GM18519 (cell line): ENCODE measurements around the gene HIF1A.

Source experiments
- ATAC-seq: cut with Tn5 transposase; IDR thresholded peaks from one replicate; pipeline ENCODE4 v1.9.1; 2021; ENCODE audit warnings: mild to moderate bottlenecking, moderate library complexity; ENCODE audit not compliant: unreplicated experiment, low FRiP score

Gene HIF1A

DNA sequence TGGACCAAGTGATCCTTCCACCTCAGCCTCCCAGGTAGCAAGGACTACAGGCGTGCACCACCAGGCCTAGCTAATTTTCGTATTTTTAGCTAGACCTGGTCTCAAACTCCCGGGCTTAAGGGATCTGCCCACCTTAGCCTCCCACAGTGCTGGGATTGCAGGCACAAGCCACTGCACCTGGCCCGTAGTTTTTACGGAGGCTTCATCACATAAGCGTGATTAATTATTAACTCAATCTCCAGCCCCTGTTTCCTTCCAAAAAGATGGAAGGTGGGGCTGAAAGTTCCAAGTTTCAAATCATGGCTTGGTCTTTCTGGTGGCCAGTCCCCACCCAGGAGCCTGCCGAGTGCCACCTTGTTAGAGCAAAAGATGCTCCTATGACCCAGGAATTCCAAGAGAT lies 22.5 kb upstream of the HIF1A start:
- ATAC-seq = no peak

DNA sequence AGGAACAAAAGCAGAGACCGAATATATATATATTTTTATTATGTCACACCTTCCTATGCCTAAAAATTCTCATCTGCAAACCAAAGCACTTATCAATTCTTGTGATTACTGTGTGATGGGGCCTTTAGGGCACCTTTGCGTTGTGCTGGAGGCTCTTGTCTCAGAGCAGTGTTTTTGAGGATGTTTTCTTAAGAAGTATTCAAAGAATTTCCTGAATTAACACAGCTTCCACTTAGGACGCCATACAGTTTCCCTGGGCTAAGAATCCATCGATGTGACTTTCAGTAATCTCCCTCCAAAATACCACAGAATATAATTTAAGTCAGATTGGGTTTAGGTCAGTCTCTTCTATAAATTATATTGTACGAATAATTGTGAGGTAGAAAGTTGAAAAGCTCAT lies 22.0 kb upstream of the HIF1A start:
- no peak for ATAC-seq

GRCh38 chr14:61675291-61675690 lies 20.0 kb upstream of the HIF1A start:
- ATAC-seq = no peak

- ATAC-seq = no peak
Measured at GRCh38 chr14:61677479-61677878, 17.8 kb upstream of the HIF1A start.

DNA sequence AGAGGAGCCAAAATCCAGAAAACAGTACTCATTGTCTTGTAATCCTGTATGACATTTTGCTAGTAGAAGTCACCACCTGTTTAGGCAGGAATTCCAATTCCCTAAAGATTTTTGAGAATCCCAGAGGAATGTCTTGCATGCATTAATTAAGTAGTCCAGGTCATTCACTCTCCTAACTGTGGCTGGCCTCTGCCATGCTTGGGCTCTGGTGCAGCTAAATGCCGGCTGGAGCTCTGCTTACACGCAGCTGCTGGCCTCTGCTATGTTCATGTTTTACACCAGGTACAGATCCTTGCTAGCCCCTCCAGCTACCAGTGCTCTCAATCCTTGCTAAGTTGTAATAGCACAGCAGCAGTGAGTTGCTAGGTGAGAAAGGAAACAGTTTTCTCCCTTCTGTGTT lies 16.3 kb upstream of the HIF1A start:
- ATAC-seq = no peak

DNA sequence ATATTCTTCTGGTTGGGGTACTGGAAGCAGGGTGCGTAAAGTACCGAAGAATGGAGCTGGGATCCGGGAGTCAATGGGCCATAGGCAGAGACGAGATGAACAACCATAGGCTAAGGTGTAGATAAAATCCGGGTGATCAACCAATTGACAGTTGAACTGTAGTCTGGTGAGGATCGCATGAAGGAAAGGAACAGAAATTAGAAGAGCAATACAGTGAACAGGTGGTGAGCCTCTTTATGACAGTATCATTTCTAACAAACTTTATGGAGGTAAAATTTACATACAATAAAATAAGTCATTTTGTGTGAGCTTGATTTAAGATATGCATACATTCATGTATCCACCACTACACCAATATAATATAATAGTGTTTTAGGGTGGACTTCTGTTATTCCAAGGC lies 13.9 kb upstream of the HIF1A start:
- no peak for ATAC-seq

DNA sequence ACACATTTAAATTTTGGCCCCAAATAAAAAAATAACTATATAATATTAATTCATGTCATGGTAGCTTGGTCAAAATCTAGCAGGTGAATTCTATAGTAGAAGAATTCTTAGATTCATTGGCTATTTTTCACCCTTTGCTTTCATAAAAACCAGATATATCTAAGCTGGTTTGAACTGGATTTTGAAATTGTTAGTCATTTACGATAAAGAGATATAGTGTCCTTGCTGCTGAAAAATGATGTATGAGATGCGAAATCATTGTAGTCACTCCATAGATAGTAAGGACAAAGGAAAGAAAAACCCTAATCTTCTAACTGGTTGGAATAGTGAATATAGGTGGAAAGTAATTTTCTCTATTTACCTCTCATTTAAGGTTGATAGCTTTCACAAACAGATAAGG lies 12.2 kb upstream of the HIF1A start:
- ATAC-seq = no peak

DNA sequence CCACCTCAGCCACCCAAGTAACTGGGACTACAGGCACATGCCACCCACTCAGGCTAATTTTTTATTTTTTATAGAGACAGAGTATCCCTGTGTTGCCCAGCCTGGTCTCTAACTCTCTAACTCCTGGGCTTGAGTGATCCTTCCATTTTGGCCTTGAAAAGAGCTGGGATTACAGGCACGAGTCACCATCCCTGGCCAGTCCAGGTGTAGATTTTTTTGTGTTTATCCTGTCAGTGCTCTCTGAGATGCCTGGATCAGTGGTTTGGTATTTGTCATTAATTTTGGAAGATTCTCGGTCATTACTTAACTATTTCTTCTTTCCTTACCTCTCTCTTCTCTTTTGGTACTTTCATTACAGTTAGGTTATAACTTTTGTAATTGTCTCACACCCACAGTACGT lies 5.3 kb upstream of the HIF1A start:
- no peak for ATAC-seq

GRCh38 chr14:61690982-61691381 lies 4.3 kb upstream of the HIF1A start:
- ATAC-seq = no peak

DNA sequence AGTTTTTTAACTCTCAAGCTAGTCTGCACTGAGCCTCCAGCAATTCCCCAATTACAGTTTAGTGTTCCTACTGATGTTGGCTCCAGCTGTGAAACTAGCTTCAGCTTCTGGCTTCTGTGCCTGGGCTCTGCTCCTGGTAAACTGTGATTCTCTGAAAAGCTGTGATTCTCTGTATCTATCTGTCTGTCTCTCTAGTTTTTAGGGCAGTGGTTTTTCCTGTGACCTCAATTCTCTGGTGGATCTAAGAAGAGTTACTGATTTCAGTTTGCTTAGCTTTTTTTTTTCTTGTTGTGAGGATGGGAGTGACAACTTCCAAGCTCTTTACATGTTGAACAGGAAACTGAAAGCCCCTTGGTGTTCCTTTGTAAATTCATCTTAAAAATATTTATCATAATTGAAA lies 3.8 kb upstream of the HIF1A start:
- no peak for ATAC-seq

DNA sequence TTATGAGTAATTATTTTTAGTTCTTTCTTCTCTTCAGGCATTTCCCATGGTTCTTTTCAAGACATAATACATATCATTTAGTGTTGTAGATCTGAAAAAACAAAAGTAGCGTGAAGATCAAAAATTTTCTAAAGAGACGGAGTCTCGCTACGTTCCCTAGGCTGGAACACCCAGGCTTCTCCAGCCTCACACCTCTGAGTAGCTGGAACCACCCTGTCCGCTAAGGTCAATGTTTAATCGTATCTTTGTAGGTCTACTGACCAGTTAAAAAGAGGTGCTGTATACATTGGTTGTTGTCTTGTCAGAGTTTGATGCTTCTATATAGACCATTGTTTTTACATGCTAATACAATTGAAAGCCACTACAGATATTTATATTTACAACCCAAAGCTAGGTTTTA lies 1.3 kb upstream of the HIF1A start:
- no peak for ATAC-seq

- ATAC-seq = no peak
Measured at GRCh38 chr14:61695695-61696527, 598 bp downstream of the HIF1A start.

- ATAC-seq = no peak
Measured at GRCh38 chr14:61696753-61697318, 1.5 kb downstream of the HIF1A start.

- ATAC-seq = no peak
Measured at GRCh38 chr14:61698206-61698980, 3.1 kb downstream of the HIF1A start.

DNA sequence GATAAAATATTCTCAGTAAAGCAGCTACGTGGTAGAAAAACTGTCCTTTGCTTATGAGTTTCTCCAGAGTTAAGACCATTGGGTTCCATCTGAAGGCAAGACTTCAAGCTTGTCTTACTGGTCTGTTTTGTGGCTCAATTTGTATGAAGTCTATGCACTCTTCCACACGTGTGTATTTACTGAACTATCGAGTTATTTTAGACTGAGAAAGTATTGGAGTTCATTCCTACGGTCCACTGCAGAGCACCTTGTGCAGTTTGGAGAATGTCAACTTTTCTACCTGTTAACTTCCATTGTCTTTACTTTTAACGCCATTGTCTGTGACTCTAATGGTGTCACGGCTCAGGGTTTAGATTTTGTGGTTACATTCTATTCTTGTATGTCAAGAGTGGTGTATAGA lies 3.7 kb downstream of the HIF1A start:
- ATAC-seq = no peak

DNA sequence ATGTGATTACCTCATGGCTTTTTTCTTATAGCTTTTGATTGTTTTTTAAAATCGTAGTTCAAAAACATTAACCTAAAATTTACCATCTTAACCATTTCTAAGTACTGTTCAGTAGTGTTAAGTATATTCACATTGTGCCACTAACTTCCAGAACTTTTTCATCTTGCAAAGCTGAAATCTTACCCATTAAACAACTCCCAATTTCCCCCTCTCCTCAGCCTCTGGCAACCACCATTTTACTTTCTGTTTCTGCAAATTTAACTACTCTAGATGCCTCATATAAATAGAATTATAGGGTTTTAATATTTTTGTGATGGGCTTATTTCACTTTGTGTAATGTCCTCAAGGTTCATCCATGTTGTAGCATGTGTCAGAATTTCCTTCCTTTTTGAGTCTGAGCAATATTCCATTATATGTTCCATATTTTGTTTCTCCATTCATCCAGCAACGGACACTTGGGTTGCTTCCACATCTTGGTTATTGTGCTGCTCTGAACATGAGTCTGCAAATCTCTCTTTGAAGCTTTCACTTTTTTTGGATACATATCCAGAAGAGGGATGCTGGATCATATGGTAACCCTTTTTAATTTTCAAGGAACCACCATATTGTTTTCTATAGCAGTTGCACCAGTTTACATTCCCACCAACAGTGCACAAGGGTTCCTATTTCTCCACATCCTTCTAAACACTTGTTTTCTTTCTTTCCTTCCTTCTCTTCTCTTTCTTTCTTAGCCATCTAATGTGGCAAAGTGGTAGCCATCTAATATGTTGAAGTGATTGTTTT lies 5.0 kb downstream of the HIF1A start:
- no peak for ATAC-seq

GRCh38 chr14:61701946-61702345 lies 6.6 kb downstream of the HIF1A start:
- ATAC-seq = no peak

DNA sequence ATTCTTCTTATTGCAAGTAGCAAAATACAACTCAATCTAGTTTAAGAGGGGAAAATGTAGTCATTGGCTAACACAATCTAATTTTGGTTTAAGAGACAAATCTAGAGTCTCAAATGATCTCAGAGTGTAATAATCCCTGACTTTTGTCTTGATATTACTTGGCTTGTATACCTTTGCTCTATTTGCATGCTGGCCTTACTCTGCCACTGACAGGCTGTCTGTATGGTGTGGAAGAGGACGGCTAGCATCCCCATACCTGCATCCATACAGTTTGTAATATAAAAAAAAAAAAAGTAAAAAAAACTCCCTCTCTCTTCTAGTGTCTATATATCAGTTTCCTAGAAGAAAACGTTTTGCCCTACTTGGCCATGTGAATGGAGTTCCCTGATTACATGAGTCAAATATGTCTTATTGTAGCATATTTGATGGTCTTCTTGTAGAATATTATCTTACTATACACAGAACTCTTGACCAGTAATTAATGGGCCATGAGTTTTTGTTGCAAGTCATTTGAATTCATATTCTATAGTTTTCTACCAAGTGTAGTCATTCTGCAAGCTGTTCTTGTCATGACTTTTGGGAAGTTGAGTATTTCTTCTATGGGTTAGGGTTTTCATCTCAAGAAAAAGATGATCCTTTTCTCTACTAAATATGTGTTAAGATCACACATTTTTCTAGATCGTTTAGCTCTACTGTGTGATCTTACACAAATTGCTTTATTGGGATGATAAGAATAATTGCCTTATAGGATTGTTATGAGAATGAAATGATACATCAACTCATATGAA lies 8.2 kb downstream of the HIF1A start:
- ATAC-seq = no peak

DNA sequence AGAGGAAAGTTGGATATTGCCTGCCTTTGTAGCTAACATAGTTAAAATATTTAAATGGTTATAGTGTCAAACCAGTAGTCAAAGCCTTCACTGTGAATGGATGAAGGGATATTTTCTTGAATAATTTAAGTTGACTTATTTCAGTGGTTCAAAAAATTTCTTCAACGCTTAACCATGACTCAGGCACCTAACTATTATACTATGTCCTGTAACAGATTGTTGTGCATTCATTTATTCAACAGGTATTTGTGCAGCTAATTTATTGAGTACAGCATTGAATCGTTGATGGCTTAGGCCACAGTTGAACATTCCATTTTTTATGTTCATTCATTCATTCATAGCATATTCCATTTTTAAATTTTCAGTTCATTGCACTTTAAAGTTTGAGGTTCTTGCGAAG lies 9.2 kb downstream of the HIF1A start:
- no peak for ATAC-seq

GRCh38 chr14:61705017-61705416 lies 9.7 kb downstream of the HIF1A start:
- ATAC-seq = no peak
